Head of caudate nucleus (tissue), 42 donors: Measurements from ENCODE around the gene CHD1.
A peak's percentile ranks its signal among the peaks of the same experiment; 100 is the strongest.

Source experiments
- DNase-seq, 42 donors: peaks; one replicate each; pipeline versions ENCODE4 v3.0.0 to v3.0.0-alpha.2; 2020 to 2021; ENCODE audit warnings: mixed read lengths in 7 of 42
- intact Hi-C: fragments of 100-400 bp; cut with DNase I; formaldehyde crosslinking; loops from one replicate; pipeline ENCODE4 v1.15.0; 2022

Gene CHD1

GRCh38 chr5:98907951-98908350, 20.9 kb downstream of the CHD1 start:
- DNase-seq: no peak
- intact Hi-C loops: loop anchor here (5.0 kb wide), 1 partner anchor 124 kb away; no protein-coding TSS in a partner anchor

- intact Hi-C loops: loop anchor here (5.0 kb wide), 1 partner anchor 125 kb away; no protein-coding TSS in a partner anchor
- no peak for DNase-seq
Measured at GRCh38 chr5:98906756-98907355, 22.0 kb downstream of the CHD1 start.

- no peak for DNase-seq
- intact Hi-C loops: loop anchor here (5.0 kb wide), 1 partner anchor 126 kb away; no protein-coding TSS in a partner anchor
Measured at GRCh38 chr5:98905857-98906688, 22.7 kb downstream of the CHD1 start.

GRCh38 chr5:98904780-98905179, 24.0 kb downstream of the CHD1 start:
- intact Hi-C loops: loop anchor here (5.0 kb wide), 1 partner anchor 128 kb away; no protein-coding TSS in a partner anchor
- no peak for DNase-seq

GRCh38 chr5:98902733-98903132, 26.1 kb downstream of the CHD1 start:
- intact Hi-C loops: no loop called here
- DNase-seq: no peak

GRCh38 chr5:98899456-98899855, 29.4 kb downstream of the CHD1 start:
- intact Hi-C loops: no loop called here
- DNase-seq: no peak

- DNase-seq: no peak
Measured at GRCh38 chr5:98898743-98899142, 30.1 kb downstream of the CHD1 start.

GRCh38 chr5:98891591-98891990, 37.2 kb downstream of the CHD1 start:
- no peak for DNase-seq
- intact Hi-C loops: no loop called here

More at GRCh38 chr5:98898743-98899142, 30.1 kb downstream of the CHD1 start:
- intact Hi-C loops: no loop called here

GRCh38 chr5:98880598-98880997, 48.2 kb downstream of the CHD1 start:
- intact Hi-C loops: no loop called here

GRCh38 chr5:98880151-98880550, 48.7 kb downstream of the CHD1 start:
- DNase-seq: no peak
- intact Hi-C loops: no loop called here

More at GRCh38 chr5:98880598-98880997, 48.2 kb downstream of the CHD1 start:
- DNase-seq: no peak

GRCh38 chr5:98877600-98877999, 51.2 kb downstream of the CHD1 start:
- no peak for DNase-seq
- intact Hi-C loops: no loop called here

- peak in 1 of 42 donors; percentile 40 for DNase-seq
- intact Hi-C loops: no loop called here
Measured at GRCh38 chr5:98872674-98873073, 56.1 kb downstream of the CHD1 start.

GRCh38 chr5:98865690-98866089, 63.1 kb downstream of the CHD1 start:
- DNase-seq: no peak

GRCh38 chr5:98847054-98847453, 81.8 kb downstream of the CHD1 start:
- DNase-seq: no peak
- intact Hi-C loops: no loop called here

More at GRCh38 chr5:98865690-98866089, 63.1 kb downstream of the CHD1 start:
- intact Hi-C loops: no loop called here

GRCh38 chr5:98846520-98846919, 82.3 kb downstream of the CHD1 start:
- intact Hi-C loops: no loop called here

GRCh38 chr5:98845878-98846277, 82.9 kb downstream of the CHD1 start:
- DNase-seq: no peak
- intact Hi-C loops: no loop called here

More at GRCh38 chr5:98846520-98846919, 82.3 kb downstream of the CHD1 start:
- no peak for DNase-seq

GRCh38 chr5:98844865-98845264, 83.9 kb downstream of the CHD1 start:
- no peak for DNase-seq
- intact Hi-C loops: no loop called here

GRCh38 chr5:98843481-98843880, 85.3 kb downstream of the CHD1 start:
- intact Hi-C loops: no loop called here
- DNase-seq: no peak

- intact Hi-C loops: no loop called here
- no peak for DNase-seq
Measured at GRCh38 chr5:98840946-98841345, 87.9 kb downstream of the CHD1 start.
